A549 treated with CORT108297 at 1 μM for 4 hours (cell line): ENCODE results near the gene HSF2. TPM values are rescaled to one million over a fixed set of nuclear protein-coding genes. Genes with fewer than 3 reads are reported as not detected.

Source experiments
- total RNA-seq: library from RNA; stranded (reverse); fragments of 200-300 nt; extraction: Qiagen RNA extraction; gene quantifications from 5 replicates; pipeline ENCODE4 v1.2.3, GENCODE V29; 2022

The HSF2 gene
- 5.0 to 8.0 TPM (median 5.9 TPM) in 5 replicates for total RNA-seq

DNA sequence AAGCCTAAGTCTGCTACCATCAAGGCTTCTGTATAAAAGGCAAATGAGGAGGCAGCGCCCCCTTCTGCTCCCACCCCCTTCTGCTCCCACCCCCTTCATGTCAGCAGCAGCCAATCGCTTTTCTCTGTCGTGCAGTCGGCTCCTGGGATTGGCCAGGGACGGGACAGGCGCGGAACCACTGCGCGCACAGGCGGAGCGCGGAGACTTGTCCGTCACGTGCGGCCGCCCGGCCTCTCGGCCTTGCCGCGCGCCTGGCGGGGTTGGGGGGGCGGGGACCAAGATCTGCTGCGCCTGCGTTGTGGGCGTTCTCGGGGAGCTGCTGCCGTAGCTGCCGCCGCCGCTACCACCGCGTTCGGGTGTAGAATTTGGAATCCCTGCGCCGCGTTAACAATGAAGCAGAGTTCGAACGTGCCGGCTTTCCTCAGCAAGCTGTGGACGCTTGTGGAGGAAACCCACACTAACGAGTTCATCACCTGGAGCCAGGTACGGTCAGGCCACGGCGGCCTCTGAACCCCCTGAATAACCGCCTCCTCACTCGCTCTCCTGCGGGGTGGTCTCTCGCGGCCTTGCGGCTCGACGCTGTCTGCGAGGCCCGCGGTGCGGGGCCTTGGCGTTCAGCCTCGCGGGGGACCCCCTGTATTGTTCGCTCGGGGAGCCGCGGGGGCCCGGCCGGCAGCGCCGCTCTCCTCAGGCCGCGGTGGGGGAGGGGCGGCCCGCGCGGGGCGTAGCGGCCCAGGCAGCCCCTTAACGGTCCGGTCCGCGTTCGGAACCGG is at the start of gene HSF2:
Gene HSF2, plus strand, starts transcription at position 305 of the 773 bp plus-strand sequence. Its CDS starts 86 bp downstream, at position 391.

GRCh38 chr6:122471107-122472021 is 71.9 kb downstream of the HSF2 start, which contains the start of gene SERINC1:
TSS of gene SERINC1 (minus strand) at chr6:122471807. CDS start at chr6:122471737, 70 bp downstream.

Other genes starting within 250 kb of the HSF2 start
- gene SERINC1, start 72.2 kb downstream of the HSF2 start, total RNA-seq: 70.6 to 96.2 TPM (median 84.2 TPM) in 5 replicates
- gene PKIB, start 210.8 kb downstream of the HSF2 start, total RNA-seq: 0.50 to 1.2 TPM (median 0.78 TPM) in 5 replicates